HEK293T (cell line): Measurements from ENCODE around the gene ODF2L.
A peak's percentile ranks its signal among the peaks of the same experiment; 100 is the strongest.

Experiments used
- CTCF ChIA-PET: fragments of 350-600 bp; formaldehyde crosslinking; extraction: SDS; loops from one replicate; lab custom pipeline; 2021; ENCODE audit warnings: antibody characterized with exemption, inconsistent platforms; lab: Yijun Ruan, JAX
- POLR2A ChIA-PET: fragments of 350-600 bp; formaldehyde crosslinking; extraction: SDS; loops from one replicate; lab custom pipeline; 2020; ENCODE audit warnings: antibody characterized with exemption, inconsistent platforms; lab: Yijun Ruan, JAX
- DNase-seq: peaks from one replicate; pipeline ENCODE4 v3.0.0; 2012; ENCODE audit warnings: mixed read lengths; ENCODE audit errors: extremely low spot score
- ARNT ChIP-seq: fragments of 450-650 bp; IDR thresholded peaks from 2 replicates; pipeline ENCODE4 v1.6.1; 2017; ENCODE audit warnings: mild to moderate bottlenecking
- BHLHE40 ChIP-seq: fragments of 450-650 bp; IDR thresholded peaks from 2 replicates; pipeline ENCODE4 v1.6.1; 2016; ENCODE audit warnings: mild to moderate bottlenecking, moderate library complexity, borderline replicate concordance
- CTBP1 ChIP-seq: fragments of 450-650 bp; IDR thresholded peaks from 2 replicates; pipeline ENCODE4 v1.6.1; 2016; ENCODE audit warnings: borderline replicate concordance
- ELF4 ChIP-seq: fragments of 450-650 bp; IDR thresholded peaks from 2 replicates; pipeline ENCODE4 v1.6.1; 2017; ENCODE audit warnings: antibody characterized with exemption
- FOXA1 ChIP-seq: fragments of 450-650 bp; IDR thresholded peaks from 2 replicates; pipeline ENCODE4 v1.6.1; 2016; ENCODE audit warnings: mild to moderate bottlenecking
- FOXK2 ChIP-seq: fragments of 450-650 bp; IDR thresholded peaks from 2 replicates; pipeline ENCODE4 v1.6.1; 2016; ENCODE audit warnings: mild to moderate bottlenecking
- FOXM1 ChIP-seq: fragments of 450-650 bp; IDR thresholded peaks from 2 replicates; pipeline ENCODE4 v1.6.1; 2017; ENCODE audit warnings: mild to moderate bottlenecking, borderline replicate concordance
- HDGF ChIP-seq: fragments of 450-650 bp; IDR thresholded peaks from 2 replicates; pipeline ENCODE4 v1.6.1; 2017; ENCODE audit warnings: antibody characterized with exemption, borderline replicate concordance
- L3MBTL2 ChIP-seq: fragments of 450-650 bp; conservative IDR thresholded peaks from 2 replicates; pipeline ENCODE4 v1.6.1; 2016; ENCODE audit warnings: mild to moderate bottlenecking
- LEF1 ChIP-seq: fragments of 450-650 bp; IDR thresholded peaks from 2 replicates; pipeline ENCODE4 v1.6.1; 2017; ENCODE audit warnings: mild to moderate bottlenecking, borderline replicate concordance
- NFRKB ChIP-seq: fragments of 450-650 bp; IDR thresholded peaks from 2 replicates; pipeline ENCODE4 v1.6.1; 2016; ENCODE audit warnings: mild to moderate bottlenecking, moderate library complexity
- SP1 ChIP-seq: fragments of 450-650 bp; IDR thresholded peaks from 2 replicates; pipeline ENCODE4 v1.6.1; 2017
- SUZ12 ChIP-seq: fragments of 450-650 bp; IDR thresholded peaks from 2 replicates; pipeline ENCODE4 v1.6.1; 2016; ENCODE audit warnings: mild to moderate bottlenecking
- TARDBP ChIP-seq: fragments of 450-650 bp; IDR thresholded peaks from 2 replicates; pipeline ENCODE4 v1.6.1; 2016
- ZNF384 ChIP-seq: fragments of 450-650 bp; IDR thresholded peaks from 2 replicates; pipeline ENCODE4 v1.6.1; 2016
- TF ChIP-seq, protein P1 (sequence below): fragments of 450-650 bp; IDR thresholded peaks from 2 replicates; pipeline ENCODE4 v1.6.1; 2016

ODF2L gene

DNA sequence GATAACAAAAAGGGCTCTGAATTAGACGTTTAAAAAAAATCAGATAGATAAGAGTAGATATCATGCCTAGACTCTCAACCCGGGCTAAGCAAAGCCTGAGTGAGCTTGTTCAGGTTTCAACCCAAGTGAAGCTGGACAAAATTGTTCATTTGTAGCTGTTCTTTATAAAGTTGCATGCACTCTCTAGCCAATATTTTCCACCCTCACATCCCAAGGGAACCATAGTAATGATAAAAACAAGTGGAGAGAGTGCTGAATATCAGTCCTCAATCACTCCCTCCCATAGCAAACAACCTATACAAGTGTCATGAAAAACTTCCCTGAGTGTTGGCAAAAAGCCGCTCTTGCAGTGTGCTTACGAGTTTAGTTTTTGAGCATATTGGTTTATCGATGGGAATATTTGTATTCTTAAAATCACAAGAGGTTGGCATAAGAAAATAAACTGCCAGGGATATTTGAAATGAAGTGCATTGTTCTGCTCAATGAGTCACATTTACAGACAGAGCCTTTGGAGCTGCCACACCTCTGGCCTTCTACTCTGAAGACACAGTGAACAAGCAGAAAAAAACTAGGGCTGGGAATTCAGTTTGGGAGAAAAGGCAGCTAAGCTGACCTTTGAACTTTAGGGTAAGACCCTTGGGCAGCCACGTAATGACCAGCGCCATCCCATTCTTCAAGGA lies 25.6 kb upstream of the ODF2L start:
- TF ChIP-seq FOXK2 (no peak), BHLHE40 (no peak)
- CTCF ChIA-PET = no interaction called here
- POLR2A ChIA-PET = no interaction called here
- DNase-seq = no peak

DNA sequence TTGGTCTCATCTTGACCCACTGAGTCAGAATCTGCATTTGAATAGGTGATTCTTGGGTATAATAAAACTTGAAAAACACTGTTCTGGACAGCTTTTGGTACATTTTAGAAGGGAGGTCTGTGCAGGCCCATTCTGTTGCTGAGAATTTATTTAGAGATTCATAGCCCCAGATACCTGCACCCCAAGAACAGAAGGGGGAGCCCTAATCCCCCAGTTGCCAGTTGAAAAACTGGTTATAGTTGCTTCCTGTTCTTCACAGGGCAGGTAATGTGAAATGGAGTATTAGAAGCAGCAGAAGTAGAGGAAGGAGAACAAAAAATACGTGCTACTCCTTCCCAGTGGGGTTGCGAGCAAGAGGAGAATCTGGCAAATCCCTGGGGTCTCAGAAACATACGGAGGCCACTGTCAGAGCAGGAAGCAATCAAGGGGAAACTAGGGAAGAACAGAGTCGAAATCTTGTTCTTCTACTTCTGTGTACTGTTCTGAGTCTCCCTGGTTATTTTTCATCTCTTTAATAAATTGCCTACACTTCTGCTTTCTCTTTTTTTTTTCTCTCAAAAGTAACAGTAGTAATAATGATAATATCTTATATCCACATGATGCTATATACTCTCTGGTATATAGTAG lies 23.3 kb upstream of the ODF2L start:
- no peak for DNase-seq
- POLR2A ChIA-PET = no interaction called here
- TF ChIP-seq ARNT (no peak), LEF1 (no peak), ELF4 (no peak), TARDBP (no peak), HDGF (no peak)
- CTCF ChIA-PET = no interaction called here

DNA sequence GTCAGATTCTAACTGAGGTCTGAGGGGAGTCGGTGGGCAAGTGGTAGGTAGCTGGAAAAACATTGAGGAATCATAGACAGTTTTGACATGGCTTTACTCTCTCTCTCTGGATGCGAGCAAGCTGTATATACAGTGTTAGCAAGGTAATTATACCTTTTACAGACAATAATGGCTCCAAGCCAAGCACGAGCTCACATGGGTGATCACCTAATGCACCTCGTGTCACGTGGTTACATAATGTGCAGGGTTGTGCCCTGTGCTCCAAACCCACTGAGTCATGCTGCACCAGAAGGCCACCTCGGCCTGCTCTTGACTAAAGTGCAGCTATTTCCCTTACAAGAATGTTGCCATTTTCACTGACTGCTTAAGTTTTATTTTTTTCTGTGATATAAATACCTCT lies 20.2 kb upstream of the ODF2L start:
- ChIA-PET POLR2A (no interaction called here), CTCF (no interaction called here)
- no peak for DNase-seq
- no peak for TF ChIP-seq LEF1
- TF ChIP-seq TARDBP = no peak
- TF ChIP-seq SP1 = no peak
- TF ChIP-seq FOXM1 = no peak
- TF ChIP-seq ARNT = no peak
- TF ChIP-seq FOXA1 = no peak
- TF ChIP-seq BHLHE40 = no peak
- no peak for TF ChIP-seq L3MBTL2

DNA sequence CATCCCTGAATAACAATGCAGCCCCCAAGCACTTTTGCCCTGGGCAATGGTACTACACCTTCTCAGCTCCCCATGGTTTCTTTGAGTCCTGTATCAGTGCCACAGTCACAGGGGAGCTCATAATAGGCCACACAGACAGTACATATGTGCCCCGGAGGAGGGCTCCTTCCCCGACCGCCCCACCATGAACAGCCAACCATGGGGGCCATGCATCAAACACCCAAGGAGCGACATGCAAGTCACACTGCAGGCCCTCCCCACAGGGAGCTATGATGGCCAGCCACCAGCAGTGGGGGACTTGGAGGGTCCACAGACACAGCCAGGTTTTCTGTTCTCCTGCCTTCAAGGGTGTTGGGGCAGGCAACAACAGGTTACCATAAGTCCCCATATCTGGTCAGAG lies 14.8 kb upstream of the ODF2L start:
- no peak for DNase-seq
- CTCF ChIA-PET = no interaction called here
- POLR2A ChIA-PET = no interaction called here
- TF ChIP-seq, protein P1, sequence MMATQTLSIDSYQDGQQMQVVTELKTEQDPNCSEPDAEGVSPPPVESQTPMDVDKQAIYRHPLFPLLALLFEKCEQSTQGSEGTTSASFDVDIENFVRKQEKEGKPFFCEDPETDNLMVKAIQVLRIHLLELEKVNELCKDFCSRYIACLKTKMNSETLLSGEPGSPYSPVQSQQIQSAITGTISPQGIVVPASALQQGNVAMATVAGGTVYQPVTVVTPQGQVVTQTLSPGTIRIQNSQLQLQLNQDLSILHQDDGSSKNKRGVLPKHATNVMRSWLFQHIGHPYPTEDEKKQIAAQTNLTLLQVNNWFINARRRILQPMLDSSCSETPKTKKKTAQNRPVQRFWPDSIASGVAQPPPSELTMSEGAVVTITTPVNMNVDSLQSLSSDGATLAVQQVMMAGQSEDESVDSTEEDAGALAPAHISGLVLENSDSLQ = no peak
- no peak for TF ChIP-seq ELF4
- no peak for TF ChIP-seq NFRKB
- TF ChIP-seq FOXA1 = no peak
- TF ChIP-seq CTBP1 = no peak
- no peak for TF ChIP-seq TARDBP
- no peak for TF ChIP-seq SP1
- no peak for TF ChIP-seq LEF1
- no peak for TF ChIP-seq HDGF
- TF ChIP-seq SUZ12 = no peak
- TF ChIP-seq L3MBTL2 = no peak
- no peak for TF ChIP-seq ZNF384
- no peak for TF ChIP-seq ARNT
- no peak for TF ChIP-seq BHLHE40
- no peak for TF ChIP-seq FOXK2
- no peak for TF ChIP-seq FOXM1

DNA sequence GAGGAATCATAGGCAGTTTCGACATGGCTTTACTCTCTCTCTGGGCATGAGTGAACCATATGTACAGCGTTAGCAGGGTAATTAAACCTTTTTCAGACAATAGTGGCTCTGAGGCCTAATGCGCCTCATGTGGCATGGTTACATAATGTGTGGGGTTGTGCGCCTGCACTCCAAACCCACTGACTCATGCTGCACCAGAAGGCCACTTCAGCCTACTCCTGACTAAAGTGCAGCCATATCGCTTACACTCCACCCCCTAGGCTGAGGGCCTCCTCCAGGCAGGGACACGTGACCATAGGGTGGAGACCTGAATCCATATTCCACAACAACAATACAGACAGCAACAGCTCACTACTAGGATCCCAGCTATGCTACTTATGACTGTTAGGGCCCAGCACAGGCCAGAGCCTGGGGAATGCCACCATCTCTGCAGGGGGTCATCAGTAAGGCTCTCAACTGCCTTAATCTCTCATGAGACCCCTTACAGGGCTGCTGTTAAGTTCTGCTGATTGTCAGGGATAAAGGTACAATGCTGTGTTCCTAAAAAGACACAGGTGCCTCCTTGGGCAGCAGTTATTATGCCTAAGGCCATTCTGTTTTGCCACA lies 13.4 kb upstream of the ODF2L start:
- DNase-seq = peak; percentile 33
- POLR2A ChIA-PET = no interaction called here
- no peak for TF ChIP-seq LEF1
- no peak for TF ChIP-seq L3MBTL2
- TF ChIP-seq FOXM1 = no peak
- TF ChIP-seq NFRKB = no peak
- no peak for TF ChIP-seq ZNF384
- TF ChIP-seq BHLHE40 = no peak
- TF ChIP-seq CTBP1 = no peak
- no peak for TF ChIP-seq TARDBP
- no peak for TF ChIP-seq SP1
- CTCF ChIA-PET = no interaction called here

DNA sequence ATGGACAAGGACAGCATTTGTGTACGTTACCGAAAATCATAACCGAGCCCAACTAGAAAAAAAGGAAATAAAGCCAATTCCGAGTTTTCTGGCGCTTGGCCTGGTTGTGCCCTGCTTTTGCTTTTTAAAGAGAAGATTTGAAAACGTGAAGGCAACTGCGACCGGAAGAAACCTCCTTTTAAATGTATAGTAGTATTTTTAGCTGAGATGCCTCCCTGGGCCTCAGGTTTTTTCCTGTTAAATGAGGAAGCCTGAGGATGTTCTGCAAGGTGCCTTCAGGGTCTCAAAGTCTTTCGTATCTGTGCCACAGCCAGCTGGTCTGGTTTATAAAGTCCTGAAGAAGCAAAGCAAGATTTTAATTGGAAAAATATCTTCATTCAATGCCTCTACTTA lies 371 bp upstream of the ODF2L start:
- ChIA-PET CTCF (no interaction called here), POLR2A (interaction anchor here (0.6 to 1.1 kb wide), 6 partner anchors 8 to 45 kb away, joined by 3 to 7 read pairs (median 4); no protein-coding TSS in a partner anchor)
- no peak for DNase-seq
- TF ChIP-seq FOXM1 (no peak), LEF1 (no peak), SUZ12 (no peak), FOXK2 (no peak), ELF4 (no peak), FOXA1 (no peak), TARDBP (no peak), ARNT (no peak), NFRKB (no peak), HDGF (no peak), L3MBTL2 (no peak), SP1 (no peak), BHLHE40 (no peak), CTBP1 (no peak), ZNF384 (no peak)
- TF ChIP-seq, protein P1 = no peak

DNA sequence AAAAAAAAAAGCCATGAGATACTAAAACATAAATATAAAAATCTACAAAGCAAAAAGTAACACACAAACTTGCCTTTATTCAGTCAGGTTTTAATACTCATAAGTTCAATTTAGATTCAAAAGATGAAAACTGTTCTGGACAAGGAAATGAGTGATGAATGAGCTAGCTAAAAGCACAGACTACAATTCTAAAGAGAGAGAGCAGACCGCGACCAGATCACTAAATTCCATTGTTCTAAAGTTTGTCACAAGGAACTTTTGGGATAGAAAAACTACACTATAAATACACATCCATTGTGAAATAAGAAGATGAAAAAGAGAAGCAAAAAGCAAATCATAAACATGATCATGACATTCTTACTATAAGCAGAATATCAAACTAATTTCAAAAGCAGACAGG lies 1.7 kb downstream of the ODF2L start:
- POLR2A ChIA-PET = no interaction called here
- DNase-seq = no peak
- TF ChIP-seq ZNF384 (peak; percentile 52), BHLHE40 (no peak)
- CTCF ChIA-PET = no interaction called here
